Measurements from ENCODE around the gene FAM193A. TPM values are rescaled to one million over a fixed set of nuclear protein-coding genes. Genes with fewer than 3 reads are reported as not detected.
"Not testable (repeated sequence)": the region's sequence is repeated elsewhere in the genome, so short reads cannot be mapped to it uniquely, and the experiment has no call there.

The FAM193A gene
- total RNA-seq, 1 donor from 2014 or later = 31.4 TPM

DNA sequence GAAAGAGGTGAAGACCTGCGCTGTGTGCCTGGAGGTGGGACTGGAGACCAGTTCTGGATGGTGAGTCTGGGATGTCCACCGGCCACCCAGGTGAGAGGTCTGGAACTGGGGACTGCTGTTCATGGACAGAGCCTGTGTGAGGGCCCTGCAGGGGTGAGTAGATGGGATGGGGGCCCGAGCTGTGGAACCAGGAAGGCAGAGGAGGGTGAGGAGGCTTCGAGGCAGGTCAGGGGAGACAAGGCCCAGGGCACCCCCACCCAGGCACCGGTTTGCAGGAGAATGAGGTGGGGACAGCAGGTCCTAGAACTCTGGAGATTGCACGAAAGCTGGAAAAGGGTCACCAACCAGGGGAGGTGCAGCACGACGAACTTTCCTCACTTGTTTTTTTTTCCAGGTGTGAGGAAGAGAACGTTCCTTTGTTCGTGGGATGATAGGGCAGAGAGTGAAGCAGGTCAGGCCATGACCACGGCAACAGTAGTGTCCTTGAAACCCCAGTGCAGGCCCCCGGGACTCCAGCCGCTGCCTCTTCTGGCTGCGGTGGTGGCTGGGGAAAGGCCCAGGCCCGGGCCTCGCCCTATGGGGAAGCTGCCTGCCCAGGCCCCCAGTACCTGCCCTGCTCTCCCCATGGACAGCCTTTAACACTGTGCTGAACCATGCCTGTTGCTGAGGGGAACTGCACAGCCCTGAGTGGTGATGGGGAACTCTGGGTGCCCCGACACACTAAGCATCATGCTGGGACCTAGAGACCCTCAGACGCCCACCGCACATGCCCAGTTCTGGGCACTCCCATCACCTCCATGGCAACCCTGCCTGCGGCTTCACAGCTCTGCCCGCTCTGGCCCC is 196.8 kb downstream of the FAM193A start:
- TF ChIP-seq POLR2A (IDR thresholded peaks at IDR 0.05) (no peak), POLR2AphosphoS5 (IDR thresholded peaks at IDR 0.05; ENCODE audit: insufficient read depth in 1 of 2, low read depth in 1 of 2) (no peak)
- TF ChIP-seq, protein P1, sequence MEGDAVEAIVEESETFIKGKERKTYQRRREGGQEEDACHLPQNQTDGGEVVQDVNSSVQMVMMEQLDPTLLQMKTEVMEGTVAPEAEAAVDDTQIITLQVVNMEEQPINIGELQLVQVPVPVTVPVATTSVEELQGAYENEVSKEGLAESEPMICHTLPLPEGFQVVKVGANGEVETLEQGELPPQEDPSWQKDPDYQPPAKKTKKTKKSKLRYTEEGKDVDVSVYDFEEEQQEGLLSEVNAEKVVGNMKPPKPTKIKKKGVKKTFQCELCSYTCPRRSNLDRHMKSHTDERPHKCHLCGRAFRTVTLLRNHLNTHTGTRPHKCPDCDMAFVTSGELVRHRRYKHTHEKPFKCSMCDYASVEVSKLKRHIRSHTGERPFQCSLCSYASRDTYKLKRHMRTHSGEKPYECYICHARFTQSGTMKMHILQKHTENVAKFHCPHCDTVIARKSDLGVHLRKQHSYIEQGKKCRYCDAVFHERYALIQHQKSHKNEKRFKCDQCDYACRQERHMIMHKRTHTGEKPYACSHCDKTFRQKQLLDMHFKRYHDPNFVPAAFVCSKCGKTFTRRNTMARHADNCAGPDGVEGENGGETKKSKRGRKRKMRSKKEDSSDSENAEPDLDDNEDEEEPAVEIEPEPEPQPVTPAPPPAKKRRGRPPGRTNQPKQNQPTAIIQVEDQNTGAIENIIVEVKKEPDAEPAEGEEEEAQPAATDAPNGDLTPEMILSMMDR (IDR thresholded peaks at IDR 0.05) = no peak
- no peak overlapping the region for H3K4me3 ChIP-seq
- peaks cover 2 to 29% of the 10 kb centered on the region in 2 donors for H3K36me3 ChIP-seq
- H3K27me3 ChIP-seq = no peaks in the 10 kb centered on the region
- no peaks in the 10 kb centered on the region for H3K9me3 ChIP-seq
- H3K4me1 ChIP-seq = no peaks in the 10 kb centered on the region
- no peak for DNase-seq (ENCODE audit: extremely low spot score in 2 of 2)
- no peak overlapping the region for H3K27ac ChIP-seq
- intact Hi-C loops (cut with DNase I) = no loop called here

DNA sequence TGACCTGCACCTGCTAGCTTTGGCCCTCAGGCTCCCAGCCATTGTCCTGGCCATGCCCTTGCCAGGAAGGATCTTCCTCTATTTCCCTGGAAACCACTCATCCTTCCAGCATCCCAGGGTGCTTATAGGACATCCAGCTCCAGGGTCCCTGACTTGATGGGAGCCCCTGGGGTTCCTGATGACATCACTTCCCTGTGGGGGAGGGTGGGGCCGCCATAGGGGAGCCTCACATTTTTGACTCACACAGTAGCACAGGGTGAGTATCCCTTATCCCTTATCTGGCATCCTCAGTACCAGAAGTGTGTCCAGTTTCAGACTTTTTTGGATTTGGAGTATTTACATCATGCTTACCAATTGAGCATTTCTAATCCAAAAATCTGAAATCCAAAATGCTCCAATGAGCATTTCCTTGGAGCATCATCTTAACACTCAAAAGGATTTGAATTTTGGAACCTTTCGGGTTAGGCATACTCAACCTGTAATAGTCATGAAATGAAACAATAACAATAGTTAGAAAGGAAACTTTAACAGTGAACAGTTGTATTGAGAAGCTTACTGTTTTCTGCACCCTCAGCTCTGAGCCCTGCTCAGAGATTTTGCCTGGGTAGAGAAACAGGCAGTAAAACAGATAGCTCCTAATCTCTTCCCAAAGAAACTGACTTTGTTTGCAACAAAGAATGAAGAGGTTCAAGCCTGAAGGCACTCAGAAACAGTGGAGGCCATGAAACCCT is 197.6 kb downstream of the FAM193A start:
- Histone ChIP-seq H3K4me1 (no peaks in the 10 kb centered on the region), H3K36me3 (peaks cover 2 to 29% of the 10 kb centered on the region in 2 donors), H3K27ac (no peak overlapping the region), H3K9me3 (no peaks in the 10 kb centered on the region), H3K27me3 (no peaks in the 10 kb centered on the region), H3K4me3 (no peak overlapping the region)
- DNase-seq (ENCODE audit: extremely low spot score in 2 of 2) = no peak
- intact Hi-C loops (cut with DNase I) = no loop called here
- TF ChIP-seq, protein P1 (IDR thresholded peaks at IDR 0.05) = no peak
- TF ChIP-seq POLR2AphosphoS5 (IDR thresholded peaks at IDR 0.05; ENCODE audit: insufficient read depth in 1 of 2, low read depth in 1 of 2) (no peak), POLR2A (IDR thresholded peaks at IDR 0.05) (no peak)

DNA sequence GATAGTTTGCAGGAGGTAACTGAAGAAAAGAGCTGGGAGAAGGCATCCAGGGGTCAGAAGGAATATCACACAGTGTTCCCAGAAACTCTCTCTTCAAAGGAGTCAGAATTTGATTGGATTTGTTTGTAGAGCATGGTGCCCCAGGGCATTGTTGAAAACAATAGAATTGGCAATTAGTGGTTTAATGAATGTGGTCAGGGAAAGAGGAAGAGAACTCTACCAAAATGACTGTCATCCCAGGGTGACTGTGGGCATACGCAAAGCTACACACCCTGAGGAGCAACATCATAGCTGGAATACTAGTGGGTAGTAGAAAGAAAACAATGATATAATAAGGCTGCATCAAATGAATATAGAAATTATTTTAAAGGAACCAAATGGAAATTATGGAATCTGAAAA is 198.2 kb downstream of the FAM193A start:
- Histone ChIP-seq H3K36me3 (peaks cover 2 to 29% of the 10 kb centered on the region in 2 donors), H3K4me1 (no peaks in the 10 kb centered on the region), H3K9me3 (no peaks in the 10 kb centered on the region), H3K27me3 (no peaks in the 10 kb centered on the region), H3K4me3 (no peak overlapping the region), H3K27ac (no peak overlapping the region)
- no peak for DNase-seq (ENCODE audit: extremely low spot score in 2 of 2)
- TF ChIP-seq POLR2A (IDR thresholded peaks at IDR 0.05) (no peak), POLR2AphosphoS5 (IDR thresholded peaks at IDR 0.05; ENCODE audit: insufficient read depth in 1 of 2, low read depth in 1 of 2) (no peak)
- TF ChIP-seq, protein P1 (IDR thresholded peaks at IDR 0.05) = no peak
- intact Hi-C loops (cut with DNase I) = no loop called here

DNA sequence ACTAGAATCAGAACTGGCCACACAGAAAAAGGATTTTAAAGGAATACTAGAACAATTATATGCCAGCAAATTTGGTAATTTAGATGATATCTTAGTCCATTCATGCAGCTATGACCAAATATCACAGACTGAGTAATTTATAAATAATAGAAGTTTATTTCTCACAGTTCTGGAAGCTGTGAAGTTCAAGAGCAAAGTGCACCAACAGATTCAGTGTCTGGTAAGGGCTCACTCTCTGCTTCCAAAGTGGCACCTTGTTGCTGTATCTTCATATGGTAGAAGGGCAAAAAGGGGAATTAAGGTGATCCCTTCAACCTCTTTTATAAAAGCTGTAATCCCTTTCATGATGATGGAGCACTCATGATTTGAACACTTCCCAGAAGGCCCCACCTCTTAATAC is 199.4 kb downstream of the FAM193A start:
- Histone ChIP-seq H3K9me3 (no peaks in the 10 kb centered on the region), H3K27ac (no peak overlapping the region), H3K36me3 (peaks cover 2 to 29% of the 10 kb centered on the region in 2 donors), H3K27me3 (no peaks in the 10 kb centered on the region), H3K4me3 (no peak overlapping the region), H3K4me1 (no peaks in the 10 kb centered on the region)
- TF ChIP-seq POLR2AphosphoS5 (IDR thresholded peaks at IDR 0.05; ENCODE audit: insufficient read depth in 1 of 2, low read depth in 1 of 2) (no peak), POLR2A (IDR thresholded peaks at IDR 0.05) (no peak)
- TF ChIP-seq, protein P1 (IDR thresholded peaks at IDR 0.05) = no peak
- intact Hi-C loops (cut with DNase I) = no loop called here
- DNase-seq (ENCODE audit: extremely low spot score in 2 of 2) = no peak

DNA sequence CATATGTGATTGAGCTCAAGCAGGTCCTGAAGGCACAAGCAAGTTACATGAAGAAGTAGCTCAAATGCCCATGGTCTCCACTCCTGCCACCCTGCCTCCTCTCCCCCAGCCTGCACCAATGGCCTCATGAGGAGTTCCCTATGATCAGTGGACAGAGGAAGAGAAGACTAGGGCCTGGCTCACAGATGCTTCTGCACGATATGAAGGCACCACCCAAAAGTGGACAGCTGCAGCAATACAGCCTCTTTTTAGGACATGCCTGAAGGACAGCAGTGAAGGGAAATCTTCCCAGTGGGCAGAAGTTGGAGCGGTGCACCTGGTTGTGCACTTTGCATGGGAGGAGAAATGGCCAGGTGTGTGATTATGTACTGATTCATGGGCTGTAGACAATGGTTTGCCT is 201.8 kb downstream of the FAM193A start:
- H3K4me1 ChIP-seq; DNase-seq (ENCODE audit: extremely low spot score in 2 of 2); H3K27ac ChIP-seq; H3K27me3 ChIP-seq; H3K4me3 ChIP-seq; intact Hi-C loops (cut with DNase I); H3K9me3 ChIP-seq: not testable (repeated sequence)
- H3K36me3 ChIP-seq = peaks cover 0 to 14% of the 10 kb centered on the region in 2 donors
